Right ventricle myocardium inferior (tissue), 1 donor: ENCODE data around the gene CEMIP. TPM values are rescaled to one million over a fixed set of nuclear protein-coding genes. Genes with fewer than 3 reads are reported as not detected.

Source experiments
- ATAC-seq: fragments of 200-7000 bp; cut with Tn5 transposase; one replicate; pipeline ENCODE4 v1.9.1; 2020; ENCODE audit warnings: mild to moderate bottlenecking, moderate library complexity
- DNase-seq: peaks from one replicate; pipeline ENCODE4 v3.0.0; 2021; ENCODE audit errors: missing footprints
- intact Hi-C: fragments of 100-400 bp; cut with DNase I; formaldehyde crosslinking; loops from one replicate; pipeline ENCODE4 v1.11.0; 2022
- microRNA-seq: library from miRNA; unstranded; fragments of <30 nt; microRNA quantifications from one replicate; pipeline ENCODE4 v1.2.0, GENCODE V29; 2020
- total RNA-seq: library from RNA; stranded (reverse); fragmentation: NEBNext Ultra II Directional; extraction: Animal tissue kit (Norgen Biotek cat#: 25700); gene quantifications from one replicate; pipeline ENCODE4 v1.2.1, GENCODE V29; 2021
- donor health status: DM: no; HTN: yes; CAD: no; lungs with severe emphysema.

Gene CEMIP
- total RNA-seq, 1 donor from 2014 or later, result 0.14 TPM

DNA sequence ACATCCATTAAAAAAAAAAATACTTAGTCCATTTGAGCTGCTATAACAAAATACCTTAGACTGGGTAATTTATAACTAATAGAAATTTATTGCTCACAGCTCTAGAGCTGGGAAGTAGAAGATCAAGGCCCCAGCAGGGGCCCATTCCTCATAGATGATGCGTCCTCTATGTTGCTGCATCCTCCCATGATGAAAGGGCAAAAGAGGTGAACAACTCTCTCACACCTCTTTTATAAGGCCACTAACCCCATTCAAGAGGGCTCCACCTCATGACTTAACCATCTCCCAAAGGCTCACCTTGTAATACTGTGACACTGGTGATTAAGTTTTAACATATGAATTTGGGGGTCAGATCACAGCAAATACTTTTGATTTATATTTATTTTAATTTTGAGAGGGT is 218.5 kb downstream of the CEMIP start:
- DNase-seq, result no peak
- no peak for ATAC-seq
- intact Hi-C loops, result no loop called here

DNA sequence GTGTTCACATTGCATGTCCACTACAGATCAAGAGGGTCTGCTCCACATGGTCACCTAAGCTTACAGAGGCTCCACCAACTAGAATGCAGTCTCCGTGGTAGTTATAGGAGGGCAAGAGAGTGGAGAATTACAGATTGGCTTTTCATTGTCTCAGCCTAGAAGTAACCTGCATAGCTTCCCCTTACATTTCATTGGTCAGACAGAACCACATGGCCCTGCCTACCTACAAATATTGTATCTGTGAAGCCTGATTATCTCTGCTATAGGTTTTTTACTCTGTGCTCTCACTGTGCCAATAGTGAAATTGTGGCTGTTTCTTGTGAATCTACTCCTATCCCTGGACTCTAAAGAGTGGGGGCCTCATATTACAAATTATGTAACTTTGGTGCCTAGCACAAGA is 219.1 kb downstream of the CEMIP start:
- DNase-seq (no peak), ATAC-seq (no peak)
- intact Hi-C loops, result no loop called here

DNA sequence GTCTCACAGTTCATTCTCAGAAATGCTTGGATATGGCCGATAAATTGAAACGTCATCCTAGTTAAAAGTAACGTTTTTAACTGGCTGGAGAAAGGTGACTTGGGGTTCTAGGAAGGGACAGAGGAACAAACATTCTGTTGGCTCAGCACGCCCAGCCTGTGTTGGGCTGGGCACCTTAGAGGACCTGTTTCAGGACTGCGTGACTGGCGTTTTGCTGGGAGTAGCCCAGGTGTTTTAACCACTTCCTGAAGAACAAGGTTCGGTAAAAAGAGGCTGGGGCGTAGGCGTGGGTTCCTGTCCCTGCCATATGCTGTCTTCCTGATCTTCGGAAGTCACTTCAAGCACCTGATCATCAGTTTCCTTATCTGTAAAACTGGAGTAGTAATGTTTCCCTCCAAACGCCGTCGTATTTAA is 220.5 kb downstream of the CEMIP start:
- no peak for DNase-seq
- ATAC-seq, result no peak
- intact Hi-C loops, result loop anchor here (1.0 kb wide), 1 partner anchor 99 kb away; no protein-coding TSS in a partner anchor

DNA sequence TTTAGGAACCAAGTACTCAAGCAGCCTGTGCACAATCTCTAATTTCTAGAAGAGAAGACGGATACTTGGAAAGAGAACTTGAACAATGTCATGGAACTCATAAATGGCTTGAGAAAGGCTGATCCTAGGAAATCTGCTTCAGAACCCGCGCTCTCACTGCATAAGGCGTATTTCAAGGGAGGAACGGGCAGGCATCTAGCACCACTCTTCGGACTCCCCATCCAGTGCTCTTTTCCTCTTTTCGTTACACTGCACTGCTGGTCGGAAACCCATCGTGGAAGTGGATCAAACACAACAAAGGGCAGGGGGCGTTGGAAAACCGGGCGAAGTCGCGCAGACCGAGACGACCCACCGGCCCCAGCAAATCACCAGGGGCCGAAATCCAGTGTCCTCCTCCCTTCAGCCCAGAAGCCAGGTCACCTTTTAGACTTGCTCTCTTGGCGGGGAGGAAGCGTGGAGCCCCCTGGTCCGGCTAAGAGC is 221.0 kb downstream of the CEMIP start:
- intact Hi-C loops, result loop anchor here (1.0 kb wide), 1 partner anchor 98 kb away; no protein-coding TSS in a partner anchor
- ATAC-seq (peak; percentile 6), DNase-seq (no peak)

DNA sequence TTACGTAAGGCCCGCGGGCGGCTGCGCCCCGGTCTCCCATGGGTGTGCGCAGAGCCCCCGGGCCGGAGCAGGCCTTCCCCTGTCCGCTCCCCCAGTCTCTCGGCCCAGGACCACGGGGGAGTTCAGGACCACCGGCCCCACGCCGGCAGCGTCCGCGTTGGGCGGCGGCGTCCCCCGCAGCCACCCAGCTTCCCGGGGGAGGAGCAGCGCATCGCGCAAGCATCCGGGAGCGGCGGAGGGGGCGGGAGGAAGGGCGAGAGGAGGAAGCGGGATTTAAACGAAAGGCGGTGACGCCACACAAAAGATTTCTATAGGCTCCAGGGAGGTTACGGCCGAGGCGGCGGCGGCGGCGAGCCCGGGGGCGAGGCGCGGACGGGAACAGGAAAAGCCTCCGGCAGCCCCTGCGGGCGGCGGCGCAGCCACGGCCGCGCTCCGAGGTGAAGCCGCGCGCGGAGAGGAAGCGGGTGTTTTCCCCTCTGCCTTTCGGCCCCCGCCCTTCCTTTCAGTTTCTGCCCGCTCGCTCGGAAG is 221.5 kb downstream of the CEMIP start, which contains the start of gene TLNRD1:
Gene TLNRD1, plus strand, starts transcription at position 300 of the 528 bp plus-strand sequence. CDS start 1,349 bp downstream, outside the sequence.
- DNase-seq (peak; percentile 95), ATAC-seq (peak; percentile 81)
- intact Hi-C loops, result loop anchor here (1.0 kb wide), 1 partner anchor 98 kb away; no protein-coding TSS in a partner anchor

Small RNAs within 50 kb of the gene (microRNA-seq; reads per million reads assigned to microRNA genes)
- gene MIR4514 (not detected), gene MIR549A (not detected)

Other genes with a start within 250 kb of the CEMIP start
- 7.5 TPM for gene ABHD17C, start 84.1 kb upstream of the CEMIP start, total RNA-seq
- gene MESD, start 210.4 kb downstream of the CEMIP start, total RNA-seq, result 14.0 TPM
- gene TLNRD1, start 221.6 kb downstream of the CEMIP start, total RNA-seq, result 7.1 TPM